Sigmoid colon (tissue), 7 donors: ENCODE data around the gene ZG16B. TPM values are rescaled to one million over a fixed set of nuclear protein-coding genes. Genes with fewer than 3 reads are reported as not detected.

Experiments used
- DNase-seq: peaks from one replicate; pipeline ENCODE4 v3.0.0-alpha.2; 2019
- H3K27ac ChIP-seq, 4 donors: fragments of 200-600 bp; sonication (generic); one replicate each; pipeline ENCODE4 v1.5.1; 2016 to 2019; ENCODE audit warnings: mild to moderate bottlenecking in 1 of 4
- H3K27me3 ChIP-seq, 3 donors: fragments of 200-600 bp; sonication (generic); one replicate each; pipeline ENCODE4 v1.5.1; 2019; ENCODE audit warnings: mild to moderate bottlenecking in 1 of 3
- H3K36me3 ChIP-seq, 4 donors: fragments of 200-600 bp; sonication (generic); one replicate each; pipeline ENCODE4 v1.5.1; 2016 to 2019
- H3K4me1 ChIP-seq, 4 donors: fragments of 200-600 bp; sonication (generic); one replicate each; pipeline ENCODE4 v1.5.1; 2017 to 2019
- H3K4me3 ChIP-seq, 4 donors: fragments of 200-600 bp; sonication (generic); one replicate each; pipeline ENCODE4 v1.5.1; 2017 to 2019; ENCODE audit warnings: mild to moderate bottlenecking in 2 of 4, moderate library complexity in 1 of 4
- H3K9me3 ChIP-seq, 4 donors: fragments of 200-600 bp in 3 of 4; sonication (generic) in 3 of 4; one replicate each; pipeline versions ENCODE4 v1.5.1 to v1.6.1; 2013 to 2019
- EP300 ChIP-seq, 4 donors: sonication (generic); formaldehyde crosslinking; IDR thresholded peaks; one replicate each; pipeline ENCODE4 v1.6.1; 2017; ENCODE audit warnings: antibody characterized with exemption in 4 of 4
- POLR2A ChIP-seq, 2 donors: fragments of 450-650 bp; IDR thresholded peaks; one replicate each; pipeline ENCODE4 v1.6.1; 2016; ENCODE audit warnings: antibody characterized with exemption in 2 of 2, mild to moderate bottlenecking in 2 of 2, moderate library complexity in 2 of 2
- POLR2AphosphoS5 ChIP-seq, 4 donors: sonication (generic); formaldehyde crosslinking; IDR thresholded peaks; one replicate each; pipeline ENCODE4 v1.6.1; 2017; ENCODE audit warnings: antibody characterized with exemption in 4 of 4
- WGBS, 2 donors: extraction: QIAGEN DNeasy Blood & Tissue Kit; methylation state at CpG; one replicate each; pipeline ENCODE4 v1.1.7; 2013; 5-methylcytosine and 5-hydroxymethylcytosine counted together
- intact Hi-C: fragments of 100-400 bp; cut with DNase I; formaldehyde crosslinking; loops from one replicate; pipeline ENCODE4 v1.15.1; 2023
- polyA plus RNA-seq, 3 donors: library from polyadenylated mRNA; stranded (reverse); fragments of 200-250 nt; gene quantifications; one replicate each; pipeline ENCODE4 v1.2.3, GENCODE V29; 2013
- total RNA-seq, 4 donors: library from RNA; depleted of rRNA; stranded (reverse); fragments of >200 nt; gene quantifications; one replicate each; pipeline ENCODE4 v1.1.0, GENCODE V29; 2016
- TF ChIP-seq, protein P1 (sequence below), 4 experiments: fragments of 450-650 bp in 3 of 4; fragments of 200-600 bp in 1 of 4; IDR thresholded peaks; one replicate each; pipeline ENCODE4 v1.5.1; 2016 to 2019; ENCODE audit warnings: antibody characterized with exemption in 4 of 4, mild to moderate bottlenecking in 3 of 4, moderate library complexity in 2 of 4
- donor health status: healthy with polysubstance abuse.
- donor health status: Bipolar disorder and iron deficiency.
- donor health status: healthy.

Gene ZG16B
- total and polyA plus RNA-seq, 7 donors = 15.6 to 147 (median 55.0) TPM; not detected in 4

DNA sequence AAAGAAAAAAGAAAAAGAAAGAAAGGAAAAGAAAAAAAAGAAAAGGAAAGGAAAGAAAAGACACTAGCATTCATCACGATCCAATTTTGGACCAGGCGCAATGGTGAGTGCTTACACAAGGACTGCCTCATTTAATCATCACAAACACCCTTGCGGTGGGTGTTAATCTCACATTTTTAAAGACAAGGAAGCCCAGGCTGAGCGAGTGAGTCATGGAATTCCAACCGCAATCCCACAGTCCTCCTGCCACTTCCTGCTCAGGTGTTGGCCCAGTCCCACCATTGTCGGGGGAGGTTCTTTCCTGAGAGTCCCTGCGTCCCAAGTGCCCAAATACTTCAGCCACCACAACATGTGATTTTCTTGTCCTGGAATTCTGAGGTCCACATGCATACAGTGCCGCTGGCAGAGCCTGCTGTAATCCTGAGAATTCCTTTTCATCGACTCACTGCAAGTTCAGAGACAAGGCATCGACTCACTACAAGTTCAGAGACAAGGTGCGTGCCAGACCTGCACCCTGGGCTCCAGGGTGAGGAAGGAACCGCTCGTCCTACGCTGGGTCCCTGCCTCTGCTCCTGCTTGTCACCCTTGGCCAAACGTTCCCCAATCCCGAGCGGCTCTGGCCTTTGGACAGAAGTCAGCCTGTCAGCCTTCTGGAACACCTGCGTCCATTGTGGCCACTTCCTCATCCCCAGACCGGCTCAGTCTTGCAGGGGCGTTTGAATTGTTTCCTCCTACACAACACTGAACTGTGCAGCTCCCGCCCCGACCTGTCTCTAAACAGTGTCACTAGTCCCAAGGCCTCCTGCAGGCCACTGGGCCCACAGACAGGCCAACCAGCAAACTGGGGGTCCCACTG lies 5.8 kb downstream of the ZG16B start:
- WGBS, 2 donors = 30 to 49% methylated on average over 22 of the region's 22 CpGs
- H3K4me3 ChIP-seq = no peak overlapping the region
- H3K27ac ChIP-seq = peak overlapping the region in 1 of 4 donors; percentile 46
- intact Hi-C loops = no loop called here
- TF ChIP-seq, protein P1, sequence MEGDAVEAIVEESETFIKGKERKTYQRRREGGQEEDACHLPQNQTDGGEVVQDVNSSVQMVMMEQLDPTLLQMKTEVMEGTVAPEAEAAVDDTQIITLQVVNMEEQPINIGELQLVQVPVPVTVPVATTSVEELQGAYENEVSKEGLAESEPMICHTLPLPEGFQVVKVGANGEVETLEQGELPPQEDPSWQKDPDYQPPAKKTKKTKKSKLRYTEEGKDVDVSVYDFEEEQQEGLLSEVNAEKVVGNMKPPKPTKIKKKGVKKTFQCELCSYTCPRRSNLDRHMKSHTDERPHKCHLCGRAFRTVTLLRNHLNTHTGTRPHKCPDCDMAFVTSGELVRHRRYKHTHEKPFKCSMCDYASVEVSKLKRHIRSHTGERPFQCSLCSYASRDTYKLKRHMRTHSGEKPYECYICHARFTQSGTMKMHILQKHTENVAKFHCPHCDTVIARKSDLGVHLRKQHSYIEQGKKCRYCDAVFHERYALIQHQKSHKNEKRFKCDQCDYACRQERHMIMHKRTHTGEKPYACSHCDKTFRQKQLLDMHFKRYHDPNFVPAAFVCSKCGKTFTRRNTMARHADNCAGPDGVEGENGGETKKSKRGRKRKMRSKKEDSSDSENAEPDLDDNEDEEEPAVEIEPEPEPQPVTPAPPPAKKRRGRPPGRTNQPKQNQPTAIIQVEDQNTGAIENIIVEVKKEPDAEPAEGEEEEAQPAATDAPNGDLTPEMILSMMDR (IDR thresholded peaks at IDR 0.05) = no peak
- TF ChIP-seq EP300 (IDR thresholded peaks at IDR 0.05) = no peak
- no peak for TF ChIP-seq POLR2A (IDR thresholded peaks at IDR 0.05)
- peak in 1 of 4 donors; percentile 6 for TF ChIP-seq POLR2AphosphoS5 (IDR thresholded peaks at IDR 0.05)
- peaks cover 0 to 64% (median 16%) of the 10 kb centered on the region in 3 donors for H3K27me3 ChIP-seq
- no peak for DNase-seq
- no peaks in the 10 kb centered on the region for H3K4me1 ChIP-seq
- H3K36me3 ChIP-seq = no peaks in the 10 kb centered on the region
- H3K9me3 ChIP-seq = no peaks in the 10 kb centered on the region

DNA sequence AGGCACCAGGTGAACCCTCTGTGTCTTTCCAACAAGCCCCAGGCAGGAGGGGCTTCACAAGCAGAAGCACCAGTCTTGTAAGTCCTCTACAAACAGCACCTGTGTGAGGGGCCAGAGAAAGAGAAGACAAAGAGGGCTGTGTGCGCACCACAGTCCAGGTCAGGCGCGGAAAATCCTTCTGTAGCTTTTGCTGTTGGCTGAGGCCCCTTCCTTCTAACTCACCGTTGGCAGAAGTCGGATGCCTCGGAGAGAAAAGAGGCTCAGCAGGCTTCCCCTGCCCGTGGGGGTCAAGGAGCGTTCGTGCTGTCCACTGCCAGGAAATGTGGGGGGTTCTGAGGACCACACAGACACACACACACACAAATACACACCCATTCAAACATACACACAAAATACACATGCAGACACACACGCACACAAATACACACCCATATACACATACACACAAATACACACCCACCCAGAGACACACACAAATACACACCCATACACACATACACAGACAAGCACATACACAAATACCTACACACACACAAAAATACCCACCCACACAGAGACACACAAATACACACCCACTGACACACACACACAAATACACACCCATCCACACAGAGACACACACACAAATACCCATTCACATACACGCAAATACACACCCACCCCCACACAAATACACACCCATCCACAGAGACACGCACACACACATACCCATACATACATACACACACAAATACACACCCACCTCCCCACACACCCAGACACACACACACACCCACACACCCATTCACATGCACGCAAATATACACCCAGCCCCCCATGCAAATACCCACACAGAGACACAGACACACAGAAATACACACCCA lies 6.8 kb downstream of the ZG16B start:
- H3K4me1 ChIP-seq = peaks cover 0 to 4% (median 0%) of the 10 kb centered on the region in 4 donors
- WGBS, 2 donors = 82 to 83% methylated on average over 13 of the region's 13 CpGs
- no peak overlapping the region for H3K4me3 ChIP-seq
- intact Hi-C loops = no loop called here
- no peaks in the 10 kb centered on the region for H3K36me3 ChIP-seq
- peaks cover 0 to 64% (median 16%) of the 10 kb centered on the region in 3 donors for H3K27me3 ChIP-seq
- TF ChIP-seq POLR2AphosphoS5 (IDR thresholded peaks at IDR 0.05) = no peak
- no peak for TF ChIP-seq POLR2A (IDR thresholded peaks at IDR 0.05)
- TF ChIP-seq EP300 (IDR thresholded peaks at IDR 0.05) = no peak
- TF ChIP-seq, protein P1 (IDR thresholded peaks at IDR 0.05) = no peak
- DNase-seq = no peak
- no peaks in the 10 kb centered on the region for H3K9me3 ChIP-seq
- peak overlapping the region in 1 of 4 donors; percentile 46 for H3K27ac ChIP-seq

DNA sequence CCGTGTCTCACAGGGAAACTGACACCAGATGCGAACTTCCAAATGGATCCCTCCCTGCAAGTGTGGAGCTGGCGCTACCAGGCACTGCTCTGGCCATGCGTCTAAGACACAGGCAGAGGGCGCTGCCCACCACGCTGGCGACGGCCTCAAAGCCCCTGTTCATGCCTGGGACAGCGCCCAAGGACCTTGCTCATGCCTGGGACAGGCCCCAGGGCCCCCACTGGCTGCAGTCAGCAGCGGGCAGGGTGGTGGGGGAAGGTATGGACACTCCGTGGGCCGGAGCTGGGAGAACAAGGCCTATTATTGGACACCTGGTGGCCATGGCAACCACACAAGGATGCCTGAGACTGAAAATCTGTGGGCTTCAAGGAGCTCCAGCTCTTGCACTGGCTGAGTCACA lies 8.8 kb downstream of the ZG16B start:
- Histone ChIP-seq H3K27ac (no peak overlapping the region), H3K4me1 (peaks cover 0 to 9% (median 3%) of the 10 kb centered on the region in 4 donors), H3K4me3 (no peak overlapping the region), H3K36me3 (no peaks in the 10 kb centered on the region), H3K27me3 (peaks cover 0 to 52% (median 16%) of the 10 kb centered on the region in 3 donors), H3K9me3 (no peaks in the 10 kb centered on the region)
- no peak for DNase-seq
- WGBS, 2 donors = 3 to 7% methylated on average over 12 of the region's 12 CpGs
- intact Hi-C loops = no loop called here
- no peak for TF ChIP-seq EP300 (IDR thresholded peaks at IDR 0.05)
- TF ChIP-seq, protein P1 (IDR thresholded peaks at IDR 0.05) = peak in 3 of 4 experiments; percentile 23 to 50 (median 33)

DNA sequence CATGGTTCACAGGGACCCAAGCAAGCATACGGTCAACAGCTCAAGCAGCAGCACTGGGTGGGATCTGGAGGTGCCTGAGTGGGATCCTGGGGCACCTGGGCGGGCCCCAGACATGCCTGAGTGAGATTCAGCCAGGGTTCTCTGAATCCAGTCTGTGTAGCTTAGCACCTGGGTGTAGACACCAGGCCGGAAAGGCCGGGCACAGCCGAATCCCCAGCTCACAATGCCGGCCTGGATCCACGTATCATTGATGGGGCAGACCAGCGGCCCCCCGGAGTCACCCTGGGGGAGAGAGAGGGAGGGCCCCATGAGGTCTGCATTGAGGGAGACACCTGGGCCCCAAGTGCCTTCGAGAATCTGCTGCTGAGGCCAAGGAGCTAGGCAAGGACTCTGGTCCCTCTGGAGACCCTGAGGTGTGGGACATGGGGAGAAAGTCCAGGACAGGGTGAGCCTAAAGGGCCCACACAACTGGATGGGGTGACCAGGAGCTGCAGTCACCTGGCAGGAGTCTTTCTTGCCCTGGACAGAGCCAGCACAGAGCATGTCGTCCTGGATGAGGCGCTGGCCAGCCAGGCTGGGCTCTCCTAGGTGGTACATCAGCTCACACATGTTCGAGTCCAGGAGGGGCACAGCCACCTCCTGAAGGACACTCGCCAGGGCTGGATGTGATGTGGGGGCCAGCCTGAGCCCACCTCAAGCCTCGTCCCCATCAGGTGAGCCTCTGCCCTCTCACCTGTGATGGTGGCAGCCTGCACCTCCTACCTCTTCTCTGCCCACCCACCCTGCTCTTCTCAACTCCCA lies 9.7 kb downstream of the ZG16B start:
- TF ChIP-seq EP300 (IDR thresholded peaks at IDR 0.05) = no peak
- TF ChIP-seq, protein P1 (IDR thresholded peaks at IDR 0.05) = no peak
- no peak for TF ChIP-seq POLR2AphosphoS5 (IDR thresholded peaks at IDR 0.05)
- TF ChIP-seq POLR2A (IDR thresholded peaks at IDR 0.05) = no peak
- intact Hi-C loops = no loop called here
- H3K36me3 ChIP-seq = no peaks in the 10 kb centered on the region
- H3K9me3 ChIP-seq = no peaks in the 10 kb centered on the region
- peak; percentile 50 for DNase-seq
- peaks cover 0 to 52% (median 16%) of the 10 kb centered on the region in 3 donors for H3K27me3 ChIP-seq
- H3K27ac ChIP-seq = no peak overlapping the region
- 83 to 86% methylated on average over 15 of the region's 15 CpGs for WGBS, 2 donors
- no peak overlapping the region for H3K4me3 ChIP-seq
- peaks cover 0 to 9% (median 3%) of the 10 kb centered on the region in 4 donors for H3K4me1 ChIP-seq
